ENCODE results near the gene ZBED3. TPM values are rescaled to one million over a fixed set of nuclear protein-coding genes. Genes with fewer than 3 reads are reported as not detected.

The ZBED3 gene
- total and polyA plus RNA-seq, 9 of the 15 experiments (the other 6 are each of a cell fraction or from before 2014, with no cell fraction given): 0.01 to 0.03 (median 0.01) TPM; not detected in 5

GRCh38 chr5:77076961-77077828 lies 9.9 kb downstream of the ZBED3 start:
- no peaks in the 10 kb centered on the region for H4K20me1 ChIP-seq (replicated peaks; ENCODE audit: control insufficient read depth, insufficient read depth, low read length)
- no peaks in the 10 kb centered on the region for H3K79me2 ChIP-seq (ENCODE audit: control insufficient read depth, insufficient read depth, low read length)
- POLR2A ChIA-PET: interaction anchor here (0.6 to 1.0 kb wide), 2 partner anchors 10 to 128 kb away, joined by 3 read pairs; no protein-coding TSS in a partner anchor
- no peak for FAIRE-seq
- peak overlapping the region; percentile 92 for H2AFZ ChIP-seq (ENCODE audit: low read depth, low read length)
- no peaks in the 10 kb centered on the region for H3K36me3 ChIP-seq (ENCODE audit: control insufficient read depth, insufficient read depth, low read length)
- H3K27ac ChIP-seq (ENCODE audit: extremely low read depth, low read depth, low read length): no peak overlapping the region
- intact Hi-C loops (cut with micrococcal nuclease) (loop anchor here (1.0 to 2.0 kb wide), 2 partner anchors 60 to 209 kb away; no protein-coding TSS in a partner anchor), in situ Hi-C loops (cut with MboI) (no loop called here)
- ATAC-seq: peak; percentile 97
- no peaks in the 10 kb centered on the region for H3K9me1 ChIP-seq (ENCODE audit: control insufficient read depth, insufficient read depth, low read length)
- peaks cover 0 to 13% of the 10 kb centered on the region in 2 experiments; a peak in 3 of 5 replicates for H3K4me1 ChIP-seq (replicated peaks in 1 of 2; ENCODE audit: control insufficient read depth in 2 of 2, insufficient read depth in 2 of 2, low read length in 2 of 2)
- BruUV-seq (replicated peaks): no TSS peak
- 30% methylated on average over 58 of the region's 105 CpGs for WGBS (ENCODE audit: insufficient coverage, low coverage, missing lambda C conversion rate)
- no peaks in the 10 kb centered on the region for H3K27me3 ChIP-seq (ENCODE audit: control insufficient read depth in 2 of 2, insufficient read depth in 2 of 2, low read length in 2 of 2)
- peak overlapping the region; percentile 75 for H3K4me2 ChIP-seq (ENCODE audit: insufficient read depth, low read length)
- peak; percentile 76 to 83 (median 80) for DNase-seq (ENCODE audit: extremely low read depth in 1 of 4, low spot score in 3 of 4)
- H3K4me3 ChIP-seq: peak overlapping the region; percentile 59
- CTCF ChIA-PET (ENCODE audit: low intra/inter-chr PET ratio): interaction anchor here (0.7 to 1.8 kb wide), 2 partner anchors 209 to 257 kb away, joined by 3 to 11 read pairs; no protein-coding TSS in a partner anchor
- H3K9me3 ChIP-seq (replicated peaks; ENCODE audit: control insufficient read depth, insufficient read depth, low read depth, low read length): no peaks in the 10 kb centered on the region
- H3K9ac ChIP-seq (ENCODE audit: insufficient read depth in 1 of 2, low read depth in 2 of 2, low read length in 2 of 2): peak overlapping the region in 1 of 2 experiments; percentile 86; a peak in 3 of 4 replicates
- no peak for TF ChIP-seq CREB1 (IDR thresholded peaks at IDR 0.05)
- TF ChIP-seq CREB1 (CRISPR knock-in tag; IDR thresholded peaks at IDR 0.05): 0 out of 2 replicates have a peak, but pooled peaks have one; percentile 25
- TF ChIP-seq ZNF347 (CRISPR knock-in tag; IDR thresholded peaks at IDR 0.05; ENCODE audit: low read depth): no peak
- no peak for TF ChIP-seq E2F5 (CRISPR knock-in tag; IDR thresholded peaks at IDR 0.05)
- TF ChIP-seq REST (IDR thresholded peaks at IDR 0.05; ENCODE audit: borderline replicate concordance): peak; percentile 44; the same call in 1 of the 2 replicates
- TF ChIP-seq REST (CRISPR knock-in tag; IDR thresholded peaks at IDR 0.05; ENCODE audit: low read depth): no peak
- no peak for TF ChIP-seq MBD2 (IDR thresholded peaks at IDR 0.05; ENCODE audit: borderline replicate concordance, low read depth)
- TF ChIP-seq L3MBTL2 (IDR thresholded peaks at IDR 0.05): peak; percentile 83
- peak; percentile 52; the same call in 1 of the 2 replicates for TF ChIP-seq MYC (IDR thresholded peaks at IDR 0.05; ENCODE audit: low read depth, low read length)
- TF ChIP-seq MYC (CRISPR knock-in tag; IDR thresholded peaks at IDR 0.05; ENCODE audit: borderline replicate concordance, low read depth): no peak
- peak; percentile 80; the same call in 1 of the 2 replicates for TF ChIP-seq SMAD4 (CRISPR knock-in tag; conservative IDR thresholded peaks at IDR 0.05)
- TF ChIP-seq MAZ (CRISPR knock-in tag; conservative IDR thresholded peaks at IDR 0.05 in 1 of 2, IDR thresholded peaks at IDR 0.05 in 1 of 2): 0 out of 4 replicates have a peak, but pooled peaks of 1 of the 2 experiments have one; percentile 28

Measured in K562 (cell line).